HG03565 (cell line): ENCODE measurements around the gene ADIPOR2.
"Not testable (repeated sequence)": the region's sequence is repeated elsewhere in the genome, so short reads cannot be mapped to it uniquely, and the experiment has no call there.

Experiments used
- ATAC-seq: cut with Tn5 transposase; IDR thresholded peaks from one replicate; pipeline ENCODE4 v1.9.1; 2021; ENCODE audit warnings: mild to moderate bottlenecking, moderate library complexity; ENCODE audit not compliant: unreplicated experiment

Gene ADIPOR2

GRCh38 chr12:1663440-1664132, 27.3 kb upstream of the ADIPOR2 start:
- ATAC-seq = no peak

- ATAC-seq = no peak
Observed at GRCh38 chr12:1665366-1665765, 25.5 kb upstream of the ADIPOR2 start.

DNA sequence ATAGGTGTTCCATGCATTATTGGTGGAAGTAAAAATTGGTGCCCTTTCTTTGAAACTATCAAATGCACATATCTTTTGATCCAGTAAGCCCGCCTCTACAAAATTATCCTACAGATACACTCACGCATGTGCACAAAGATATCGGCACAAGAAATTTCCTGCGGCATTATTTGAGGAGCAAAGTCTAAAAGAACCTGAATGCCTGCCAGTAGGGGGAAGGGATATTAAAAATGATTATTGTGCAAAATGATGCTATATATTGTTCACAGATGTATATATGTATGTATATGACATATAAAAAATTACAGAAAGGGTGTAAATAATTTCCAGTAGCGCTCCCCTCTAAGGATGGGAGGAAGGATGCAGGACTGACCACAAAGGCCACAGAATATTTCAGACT, 24.7 kb upstream of the ADIPOR2 start:
- ATAC-seq = no peak

GRCh38 chr12:1666685-1667162, 24.1 kb upstream of the ADIPOR2 start:
- no peak for ATAC-seq

- no peak for ATAC-seq
Observed at GRCh38 chr12:1668833-1669543, 21.9 kb upstream of the ADIPOR2 start.

DNA sequence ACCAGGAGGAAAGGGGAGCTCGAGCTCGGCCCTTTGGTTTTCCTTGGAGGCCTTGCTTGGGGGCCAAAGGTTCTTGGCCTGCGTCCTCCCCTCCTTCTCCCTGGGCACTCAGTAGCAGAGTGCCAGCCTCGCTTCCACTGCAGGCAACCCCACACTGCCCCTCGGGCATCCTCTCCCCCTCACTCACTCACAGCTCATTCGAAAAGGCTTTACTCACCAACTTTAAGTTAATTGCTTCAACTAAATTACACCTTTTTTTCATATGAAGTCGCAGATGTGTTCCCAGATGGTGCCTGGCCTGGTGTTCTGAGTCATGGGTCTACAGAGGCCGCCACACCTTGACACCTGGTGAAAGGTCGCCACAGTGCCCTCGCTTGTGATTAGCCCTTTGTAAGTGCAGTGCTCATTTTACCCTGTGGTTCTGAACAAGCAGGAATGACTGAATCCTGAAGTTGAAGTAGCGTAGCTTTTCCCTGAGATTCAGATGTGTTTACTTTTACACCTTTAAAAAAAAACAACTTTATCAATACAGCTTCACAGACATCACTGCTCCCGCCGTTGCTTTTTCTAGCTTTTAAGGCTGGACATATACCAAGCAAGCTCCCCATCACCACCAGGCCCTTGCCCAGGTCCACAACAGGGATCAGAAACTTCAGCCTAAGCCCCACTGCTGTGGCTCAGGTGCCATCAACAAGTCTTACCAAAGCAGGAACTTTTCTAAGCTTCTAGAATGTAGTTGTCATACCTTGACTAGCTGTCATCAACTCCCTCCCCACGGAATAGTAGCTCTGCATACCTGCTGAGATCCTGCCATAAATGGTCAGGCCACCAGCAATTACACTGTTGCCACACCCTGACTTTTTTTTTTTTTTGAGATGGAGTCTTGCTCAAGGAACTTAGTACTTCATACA, 20.3 kb upstream of the ADIPOR2 start:
- no peak for ATAC-seq

GRCh38 chr12:1676043-1676442, 14.8 kb upstream of the ADIPOR2 start:
- no peak for ATAC-seq

- ATAC-seq = no peak
Observed at GRCh38 chr12:1680804-1681492, 9.9 kb upstream of the ADIPOR2 start.

DNA sequence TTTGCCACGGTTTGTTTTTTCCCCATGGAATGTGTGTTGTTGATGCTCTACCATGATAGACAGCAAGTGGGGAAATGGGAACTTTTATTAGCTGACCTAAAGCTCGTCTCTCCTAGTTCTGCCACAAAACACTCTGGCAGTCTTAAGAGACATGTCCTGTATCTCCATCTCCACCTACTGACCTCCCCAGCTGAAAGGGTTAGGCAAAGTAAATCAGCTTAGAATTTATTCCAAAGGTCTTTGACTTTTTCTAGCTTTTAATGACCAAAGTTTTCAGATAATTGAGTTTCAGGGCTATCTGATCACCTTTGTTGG, 9.4 kb upstream of the ADIPOR2 start:
- no peak for ATAC-seq

DNA sequence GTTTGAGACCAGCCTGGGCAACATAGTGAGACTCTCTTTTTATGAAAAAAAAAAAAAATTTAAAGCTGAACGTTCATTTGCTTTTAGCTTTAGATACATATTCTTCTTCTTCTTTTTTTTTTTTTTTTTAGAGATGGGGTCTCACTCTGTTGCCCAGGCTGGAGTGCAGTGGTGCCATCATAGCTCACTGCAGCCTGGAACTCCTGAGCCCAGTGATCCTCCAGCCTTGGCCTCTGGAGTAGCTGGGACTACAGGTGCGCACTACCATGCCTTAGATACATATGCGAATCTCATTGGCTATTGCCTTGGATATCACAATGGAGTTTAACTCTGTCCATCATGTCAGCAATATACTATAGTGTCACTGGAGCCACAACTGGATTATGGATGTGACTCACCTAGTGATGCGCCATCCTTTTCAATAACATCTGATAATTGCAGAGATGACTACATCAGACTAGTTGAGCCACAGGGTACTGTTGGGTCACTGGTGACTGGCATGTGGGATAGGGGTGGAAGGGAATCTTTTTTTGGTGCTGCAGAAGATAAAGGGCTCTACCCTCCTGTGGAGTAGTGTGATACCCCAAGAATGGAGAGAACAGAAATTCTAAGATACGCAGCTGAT, 2.7 kb upstream of the ADIPOR2 start:
- no peak for ATAC-seq

DNA sequence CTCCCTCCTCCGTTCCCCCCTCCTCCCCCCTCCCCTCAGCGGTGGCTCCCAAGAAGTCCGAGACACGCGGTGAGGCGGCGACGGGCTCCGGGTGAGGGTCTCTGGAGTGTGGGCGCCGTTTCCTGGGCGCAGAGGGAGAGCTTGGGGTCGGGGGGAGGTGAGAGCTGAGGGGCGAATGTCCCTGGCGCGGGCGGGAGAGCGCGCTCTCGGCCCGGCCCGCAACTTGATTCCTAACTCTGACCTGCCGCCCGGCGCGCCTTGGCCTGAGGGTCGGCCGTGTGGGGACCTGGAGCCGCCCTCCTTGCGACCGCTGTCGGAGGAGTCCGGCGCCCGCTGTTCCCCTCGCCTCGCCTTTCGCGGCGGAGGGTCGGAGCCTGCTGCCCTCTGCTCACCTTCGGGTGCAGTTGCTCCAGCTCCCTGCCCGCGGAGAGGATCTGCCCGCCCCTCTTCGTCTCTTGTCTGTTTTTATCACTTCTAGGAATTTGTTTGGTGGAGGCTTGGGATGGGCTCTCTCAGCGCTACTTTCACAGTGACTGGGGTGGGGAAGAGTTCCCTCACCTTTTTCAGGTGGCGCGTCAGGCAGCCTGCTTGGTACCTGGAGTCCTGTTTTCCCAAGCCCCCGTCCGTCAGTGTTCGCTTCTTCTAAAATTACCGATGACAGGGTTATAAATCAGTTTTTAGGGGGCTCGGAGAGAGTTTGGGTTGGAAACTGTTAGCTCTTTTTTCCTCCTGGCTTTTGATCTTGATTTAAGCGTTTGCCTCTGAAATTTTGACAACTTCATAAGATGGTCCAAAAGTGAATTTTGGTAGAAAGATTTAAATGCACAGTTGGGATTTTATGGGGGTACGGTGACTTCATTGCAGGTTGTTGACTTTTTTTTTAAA, 495 bp downstream of the ADIPOR2 start:
- peak; percentile 27 for ATAC-seq

GRCh38 chr12:1692226-1692625, 1.4 kb downstream of the ADIPOR2 start:
- no peak for ATAC-seq

DNA sequence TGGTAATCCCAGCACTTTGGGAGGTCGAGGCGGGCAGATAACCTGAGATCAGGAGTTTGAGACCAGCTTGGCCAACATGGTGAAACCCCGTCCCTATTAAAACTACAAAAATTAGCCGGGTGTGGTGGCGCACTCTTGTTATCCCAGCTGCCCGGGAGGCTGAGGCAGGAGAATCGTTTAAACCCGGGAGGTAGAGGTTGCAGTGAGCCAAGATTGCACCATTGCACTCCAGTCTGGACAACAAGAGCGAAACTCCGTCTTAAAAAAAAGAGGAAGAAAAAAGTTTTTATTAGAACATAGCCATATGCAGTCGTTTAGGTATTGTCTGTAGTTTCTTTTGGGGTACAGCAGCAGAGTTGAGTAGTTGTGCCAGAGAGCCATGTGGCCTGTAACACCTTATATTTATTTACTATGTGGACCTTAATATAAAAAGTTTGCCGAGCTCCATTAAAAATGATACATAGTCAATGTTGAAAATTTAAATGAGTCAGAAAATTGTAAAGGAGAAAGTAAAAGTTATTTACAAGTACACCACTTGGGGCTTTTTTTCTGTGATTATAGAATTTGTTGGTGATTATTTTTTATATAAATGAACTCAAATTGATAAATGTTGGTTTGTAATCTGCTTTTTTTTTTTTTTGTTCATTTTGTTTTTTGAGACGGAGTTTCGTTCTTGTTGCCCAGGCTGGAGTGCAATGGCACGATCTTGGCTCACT, 2.2 kb downstream of the ADIPOR2 start:
- ATAC-seq = no peak

GRCh38 chr12:1695097-1695496, 4.2 kb downstream of the ADIPOR2 start:
- not testable (repeated sequence) for ATAC-seq

DNA sequence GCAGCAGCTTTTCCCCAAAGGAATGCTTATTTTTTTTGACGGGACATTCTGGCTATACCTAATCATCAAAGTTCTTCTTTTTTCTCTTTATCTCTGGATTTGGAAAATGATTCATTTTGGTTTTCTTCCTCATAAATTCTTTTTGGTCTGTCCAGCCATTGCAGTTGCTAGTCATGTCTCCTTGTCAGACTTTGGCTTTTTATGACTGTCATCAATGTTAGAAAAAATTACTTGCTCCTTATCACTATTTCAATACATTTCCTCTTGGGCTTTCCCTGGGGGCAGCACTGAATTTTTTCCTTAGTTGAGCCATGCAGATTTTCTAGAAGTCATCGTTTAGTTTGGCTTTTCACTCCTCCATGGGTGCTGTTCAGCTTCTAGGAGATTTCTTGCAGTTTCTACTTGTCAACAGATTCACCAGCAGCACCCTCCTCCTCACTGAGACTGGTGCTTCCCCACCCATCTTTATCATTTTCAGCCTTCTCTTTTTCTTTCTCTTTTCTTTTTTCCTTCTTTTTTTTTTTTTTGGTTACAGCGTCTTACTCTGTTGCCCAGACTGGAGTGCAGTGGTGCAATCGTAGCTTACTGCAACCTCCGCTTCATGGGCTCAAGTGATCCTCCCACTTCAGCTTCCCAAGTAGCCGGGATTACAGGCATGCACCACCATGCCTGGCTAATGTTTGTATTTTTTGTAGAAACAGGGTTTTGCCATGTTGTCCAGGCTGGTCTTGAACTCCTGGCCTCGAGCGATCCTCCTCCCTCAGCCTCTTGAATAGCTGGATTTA, 5.2 kb downstream of the ADIPOR2 start:
- no peak for ATAC-seq

DNA sequence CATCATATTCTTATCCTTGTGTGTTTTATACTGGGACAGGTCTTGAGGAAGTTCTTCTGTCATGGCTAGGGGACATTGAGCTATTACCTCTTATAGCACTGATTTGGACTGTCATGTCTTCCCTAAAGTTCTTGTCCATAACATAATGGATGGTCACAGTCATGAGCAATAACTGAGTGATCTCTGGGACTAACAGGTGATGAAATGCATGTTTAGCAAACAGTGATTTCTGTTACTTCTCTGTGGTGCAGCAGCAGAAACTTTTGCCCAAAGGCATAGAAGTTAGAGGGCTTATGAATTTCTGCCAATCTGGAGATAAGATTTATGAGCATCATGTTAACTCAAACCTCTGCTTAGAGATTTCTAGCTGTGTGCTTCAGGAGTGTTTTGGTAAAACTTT, 5.9 kb downstream of the ADIPOR2 start:
- ATAC-seq = no peak

GRCh38 chr12:1697271-1697670, 6.4 kb downstream of the ADIPOR2 start:
- no peak for ATAC-seq

GRCh38 chr12:1698720-1699119, 7.8 kb downstream of the ADIPOR2 start:
- ATAC-seq = no peak
